HT1080 (cell line): ENCODE results near the gene NUP188. TPM values are rescaled to one million over a fixed set of nuclear protein-coding genes. Genes with fewer than 3 reads are reported as not detected.
"Not testable (repeated sequence)": the region's sequence is repeated elsewhere in the genome, so short reads cannot be mapped to it uniquely, and the experiment has no call there.

ENCODE experiments used
- DNase-seq: peaks from one replicate; pipeline ENCODE4 v3.0.0-alpha.2; 2015; ENCODE audit warnings: low read depth
- total RNA-seq: library from RNA; depleted of rRNA; stranded (reverse); fragments of >200 nt; shearing (Covaris generic); gene quantifications from 2 replicates; pipeline ENCODE4 v1.2.3, GENCODE V29; 2014

The NUP188 gene
- total RNA-seq, 1 experiment from 2014 or later, result 63.6 TPM

DNA sequence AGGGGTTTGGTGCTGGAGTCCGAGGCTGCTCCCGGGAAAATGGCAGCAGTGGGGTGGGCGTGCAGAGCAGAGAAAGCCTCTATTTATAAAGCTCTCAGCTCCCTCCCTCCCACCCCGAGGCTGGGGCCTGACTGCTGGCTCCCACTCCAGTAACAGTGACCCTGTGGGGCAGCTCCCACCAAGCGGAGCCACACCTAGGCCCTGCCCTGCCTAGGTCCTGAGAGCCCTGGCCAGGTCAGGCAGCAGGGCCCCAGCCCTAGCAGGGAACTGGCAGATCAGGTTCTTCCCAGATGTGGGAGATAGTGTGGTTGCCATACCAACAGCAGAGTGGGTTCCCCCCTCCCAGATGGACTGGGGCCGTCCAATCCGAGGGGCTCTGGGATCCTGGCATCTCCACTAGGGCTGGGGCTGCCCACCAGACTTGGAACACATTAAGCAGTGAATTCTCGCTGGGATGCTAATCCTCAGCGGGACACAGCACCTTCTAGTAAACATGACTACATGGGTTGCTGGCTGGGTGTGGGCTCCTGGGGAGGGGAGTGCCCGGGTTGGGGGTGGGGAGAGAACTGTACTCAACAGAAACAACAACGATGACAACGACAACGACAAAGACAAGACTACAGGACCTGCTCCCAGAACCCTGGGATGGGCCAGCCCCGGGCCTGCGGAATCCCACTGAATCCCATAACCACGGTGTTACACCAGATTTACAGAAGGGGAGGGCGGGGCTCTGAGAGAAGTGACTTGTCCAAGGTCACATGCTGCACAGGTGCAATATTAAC is 79.1 kb downstream of the NUP188 start:
- no peak for DNase-seq

DNA sequence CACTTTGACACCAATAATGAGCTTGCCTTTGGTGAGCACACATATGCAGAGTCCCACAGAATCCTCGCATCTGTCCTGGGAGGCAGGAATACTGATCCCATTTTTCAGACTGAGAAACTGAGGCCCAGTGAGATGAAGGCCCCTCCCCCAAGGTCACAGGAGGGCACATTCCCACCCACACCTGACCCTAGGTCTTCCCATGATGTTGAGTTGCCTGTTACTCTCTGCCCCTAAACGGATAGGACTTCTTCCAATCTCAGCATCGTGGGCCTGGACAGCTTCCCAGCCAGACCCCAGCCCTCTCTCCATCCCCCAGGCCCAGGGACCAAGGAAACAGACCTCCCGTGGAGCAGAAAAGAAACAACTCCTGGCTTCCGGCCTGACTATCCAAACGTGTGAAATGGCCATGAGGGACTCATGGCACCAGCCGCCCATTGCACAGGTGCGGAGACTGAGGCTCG is 79.8 kb downstream of the NUP188 start:
- no peak for DNase-seq

DNA sequence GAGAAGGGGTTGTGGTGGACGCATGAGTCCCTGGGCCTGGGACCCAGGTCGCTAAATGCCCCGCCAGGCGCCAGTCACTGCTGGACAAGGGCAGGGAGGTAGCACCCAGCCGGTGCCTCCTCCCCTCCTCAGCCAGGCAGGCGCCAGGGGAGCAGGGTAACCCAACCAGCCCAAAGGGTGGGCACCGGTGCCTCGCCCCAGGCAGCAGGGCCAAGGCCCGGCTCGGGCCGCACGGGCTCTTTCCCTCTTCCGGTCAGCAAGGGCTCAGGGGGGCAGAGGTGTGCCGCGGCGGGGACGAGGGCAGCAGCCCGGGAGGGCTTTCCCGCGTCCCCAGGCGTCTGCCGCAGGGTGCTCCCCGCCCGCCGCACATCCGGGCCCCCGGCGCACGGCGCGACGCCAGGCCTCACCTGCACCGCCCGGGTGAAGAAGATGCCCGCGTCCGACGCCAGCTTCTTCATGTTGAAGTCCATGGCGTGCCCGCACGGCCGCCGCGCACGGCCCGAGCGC is 80.2 kb downstream of the NUP188 start:
- DNase-seq, result peak; percentile 38

DNA sequence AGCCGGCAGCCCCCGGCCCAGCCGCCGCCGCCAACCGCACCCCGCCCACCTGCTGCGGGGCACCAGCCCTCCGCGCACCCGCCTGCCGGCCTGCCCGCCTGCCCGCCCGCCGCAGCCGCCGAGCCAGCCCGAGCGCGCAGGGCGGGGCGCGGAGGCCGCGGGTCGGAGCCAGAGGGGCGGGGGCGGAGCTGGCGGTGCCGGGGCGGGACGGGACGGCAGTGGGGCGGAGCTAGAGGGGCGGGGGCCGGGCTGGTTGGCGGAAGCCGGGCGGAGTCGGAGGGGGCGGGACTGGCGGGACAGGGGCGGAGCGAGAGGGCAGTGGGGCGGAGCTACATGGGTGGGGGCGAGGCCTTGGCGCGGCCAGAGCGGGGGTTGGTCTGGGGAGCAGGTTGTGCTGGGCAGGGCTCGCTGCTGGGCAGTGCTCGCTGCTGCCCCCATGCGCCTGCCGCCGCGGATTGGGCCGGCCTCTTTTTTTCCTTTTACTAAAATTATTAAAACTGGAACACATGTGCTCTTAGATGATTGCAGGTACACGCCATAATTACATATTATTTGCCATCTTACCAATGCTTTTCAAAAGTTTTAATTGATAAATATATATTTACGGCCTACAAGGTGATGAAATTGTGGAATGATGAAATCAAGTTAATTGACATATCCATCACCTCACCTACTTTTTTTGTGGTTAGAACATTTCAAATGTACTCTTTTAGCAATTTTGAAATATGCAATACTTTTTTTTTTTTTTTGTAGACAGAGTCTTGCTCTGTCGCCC is 80.9 kb downstream of the NUP188 start, which contains the start of gene SH3GLB2:
Gene SH3GLB2, minus strand, starts transcription at position 140 of the 775 bp plus-strand sequence. CDS start 177 bp downstream, outside the sequence.
- peak; percentile 82 for DNase-seq

DNA sequence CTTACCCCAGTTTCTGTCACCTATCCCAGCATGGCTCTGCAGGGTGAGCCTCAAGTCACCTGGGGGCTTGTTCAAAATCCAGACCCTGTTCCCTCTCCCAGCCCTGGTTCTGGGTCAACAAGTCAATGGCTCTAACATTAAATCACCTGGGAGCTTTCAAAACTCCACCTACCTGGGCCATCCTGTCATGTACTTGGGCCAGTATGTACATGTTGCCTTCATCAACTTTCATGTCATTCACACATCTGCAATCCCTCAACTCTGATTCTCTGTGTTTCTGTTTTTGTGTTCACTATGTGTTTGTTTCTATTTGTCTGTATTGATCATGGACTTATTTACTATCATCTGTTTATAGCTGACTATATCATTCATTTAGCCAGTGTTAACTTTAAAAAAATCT is 82.7 kb downstream of the NUP188 start:
- DNase-seq, result no peak

DNA sequence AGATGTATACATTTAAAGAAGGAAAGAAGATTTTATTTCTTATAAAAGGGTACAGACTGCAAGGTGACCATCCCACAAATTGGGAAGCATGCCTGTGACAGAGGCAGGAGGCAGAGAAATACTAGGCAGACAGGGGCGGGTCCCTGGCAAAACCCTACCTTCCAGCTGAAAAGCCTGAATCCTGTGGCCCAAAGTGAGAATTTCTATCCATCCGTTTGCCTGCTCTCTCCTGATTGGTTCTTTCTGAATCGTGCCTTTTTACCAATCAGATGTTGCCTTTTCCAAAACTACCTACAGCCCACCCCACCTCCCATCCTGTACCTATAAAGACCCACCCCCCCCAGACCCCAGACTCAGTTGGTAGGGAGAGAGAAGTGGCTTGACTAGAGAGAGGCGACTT is 84.0 kb downstream of the NUP188 start:
- DNase-seq, result no peak

DNA sequence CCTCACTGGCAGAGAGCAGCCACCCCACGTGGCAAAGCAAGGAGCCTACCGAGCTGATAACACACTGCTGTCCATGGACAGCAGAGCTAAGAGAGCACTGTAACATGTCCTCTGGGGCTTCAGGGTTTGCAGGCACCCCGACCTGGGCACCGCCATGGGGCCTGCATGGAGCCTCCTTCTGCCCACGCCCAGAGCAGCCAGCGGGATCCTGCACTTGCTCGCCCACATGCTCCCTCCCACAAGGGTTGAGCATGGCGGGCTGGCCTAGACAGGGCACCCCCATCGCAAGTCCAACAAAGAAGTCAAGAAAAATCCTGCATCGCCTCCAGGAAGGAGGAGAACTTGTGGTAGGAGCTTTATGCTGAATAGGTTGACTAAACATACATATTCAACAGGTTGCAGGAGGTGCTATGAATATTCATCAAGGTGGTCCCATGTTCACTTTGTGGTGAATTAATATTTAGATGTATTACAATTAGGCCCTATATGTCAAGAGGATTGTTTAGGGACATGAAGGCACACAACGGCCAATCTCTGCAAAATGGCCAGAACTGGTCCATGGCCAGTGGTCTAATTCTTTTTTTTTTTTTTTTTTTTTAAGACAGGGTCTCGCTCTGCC is 85.2 kb downstream of the NUP188 start:
- DNase-seq, result no peak

DNA sequence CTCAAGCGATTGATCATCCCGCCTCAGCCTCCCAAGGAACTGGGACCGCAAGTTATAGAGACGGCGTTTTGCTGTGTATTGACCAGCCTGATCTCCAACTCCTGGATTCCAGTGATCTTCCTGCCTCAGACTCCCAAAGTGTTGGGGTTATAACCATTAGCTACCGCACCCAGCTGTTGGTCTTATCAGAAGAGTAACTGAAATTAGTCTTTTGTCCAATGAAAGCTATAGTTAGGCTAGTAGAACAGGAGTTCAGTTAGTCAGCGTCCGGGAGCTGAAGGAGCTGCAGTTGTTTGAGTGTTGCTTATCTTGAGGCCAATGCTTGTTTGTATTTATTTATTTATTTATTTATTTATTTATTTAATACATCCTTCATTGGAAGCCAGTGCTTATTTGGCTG is 85.7 kb downstream of the NUP188 start:
- no peak for DNase-seq

DNA sequence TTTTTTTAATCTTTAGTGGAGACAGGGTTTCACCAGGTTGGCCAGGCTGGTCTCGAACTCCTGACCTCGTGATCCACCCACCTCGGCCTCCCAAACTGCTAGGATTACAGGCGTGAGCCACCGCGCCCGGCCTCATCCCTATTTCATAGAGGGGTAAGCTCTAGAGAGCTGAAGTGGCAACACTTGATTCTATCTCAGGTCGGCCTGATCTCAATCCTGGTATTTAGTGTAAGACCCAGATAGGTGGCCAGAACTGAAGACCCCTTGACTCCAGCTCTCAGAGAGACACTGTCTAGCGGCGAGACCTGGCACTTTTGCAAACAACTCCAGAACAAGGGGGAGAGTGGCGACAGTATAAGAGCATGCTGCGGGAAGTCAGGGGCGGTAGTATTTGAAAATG is 88.3 kb downstream of the NUP188 start:
- DNase-seq, result not testable (repeated sequence)

DNA sequence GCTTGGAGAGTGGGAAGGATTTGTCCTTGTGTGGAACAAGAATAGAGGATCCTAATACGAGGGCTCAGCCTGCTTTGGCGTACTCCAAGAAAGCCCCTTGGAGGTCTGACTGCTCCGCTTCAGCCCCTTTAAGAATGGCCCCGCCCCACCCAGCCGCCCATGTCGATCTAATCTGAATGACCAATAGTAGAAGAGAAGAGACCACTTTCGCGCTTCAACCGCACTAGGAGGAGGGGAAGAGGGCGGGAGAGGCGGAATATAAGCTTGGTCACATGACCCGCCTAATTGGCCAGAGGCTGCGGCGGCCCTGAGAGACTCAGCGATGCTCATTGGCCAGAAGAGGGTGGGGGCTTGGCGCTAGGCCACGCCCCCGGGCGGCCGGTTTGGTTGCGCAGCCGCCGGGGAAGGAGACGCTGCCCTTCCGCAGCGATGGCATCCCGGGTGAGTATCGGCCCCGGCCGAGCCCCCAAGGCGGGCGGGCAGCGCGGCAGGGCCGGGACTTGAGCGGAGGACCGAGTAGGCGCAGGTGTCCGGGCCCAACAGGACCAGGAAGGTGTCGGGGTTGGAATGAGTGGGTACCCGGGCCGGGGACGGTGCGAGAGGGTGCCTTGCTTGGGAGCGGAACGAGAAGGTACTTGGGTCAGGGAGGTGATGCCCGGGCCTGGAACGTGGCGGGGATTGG is 88.9 kb downstream of the NUP188 start, which contains the start of gene MIGA2:
Gene MIGA2, plus strand, starts transcription at position 386 of the 682 bp plus-strand sequence. CDS start 3,969 bp downstream, outside the sequence.
- peak; percentile 99 for DNase-seq

DNA sequence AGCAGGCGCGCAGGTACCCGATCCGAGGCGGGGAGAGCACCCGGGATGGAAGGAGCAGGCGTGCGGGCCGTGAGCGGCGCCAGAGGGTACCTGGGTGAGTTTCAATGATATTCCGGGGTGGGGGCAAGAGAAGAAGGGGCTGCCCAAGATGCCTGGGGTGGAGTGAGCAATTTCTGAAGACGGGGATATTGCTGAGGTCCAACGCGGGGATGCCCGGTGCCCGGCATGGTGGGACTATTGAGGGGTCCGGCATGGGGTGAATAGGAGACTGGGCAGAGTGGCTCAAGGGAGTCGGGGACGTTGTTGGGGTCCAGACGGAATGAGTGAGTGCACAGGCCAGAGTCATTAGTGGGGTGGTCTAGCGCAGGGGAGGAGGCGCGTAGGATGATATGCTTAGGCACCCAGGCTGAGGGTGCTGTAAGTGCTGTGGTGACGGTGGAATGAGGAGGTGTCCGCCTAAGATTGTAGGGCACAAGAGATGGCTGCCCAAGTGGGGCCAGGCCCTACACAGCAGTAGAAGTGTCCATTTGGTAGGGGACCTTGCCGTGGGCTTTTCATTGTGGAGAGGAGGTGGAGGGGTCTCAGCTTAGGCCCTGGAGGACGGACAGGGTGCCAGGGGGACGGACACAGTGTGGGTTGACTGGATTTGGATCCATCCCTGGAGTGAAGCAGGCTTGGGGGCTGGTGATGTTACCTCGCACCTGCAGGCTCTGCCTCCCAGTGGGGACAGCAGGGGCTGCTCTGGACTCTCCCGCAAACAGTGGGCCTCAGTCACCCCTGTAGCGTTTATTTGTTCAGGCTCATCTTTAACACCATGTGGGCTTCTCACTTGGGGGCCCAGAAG is 89.6 kb downstream of the NUP188 start:
- DNase-seq, result no peak

DNA sequence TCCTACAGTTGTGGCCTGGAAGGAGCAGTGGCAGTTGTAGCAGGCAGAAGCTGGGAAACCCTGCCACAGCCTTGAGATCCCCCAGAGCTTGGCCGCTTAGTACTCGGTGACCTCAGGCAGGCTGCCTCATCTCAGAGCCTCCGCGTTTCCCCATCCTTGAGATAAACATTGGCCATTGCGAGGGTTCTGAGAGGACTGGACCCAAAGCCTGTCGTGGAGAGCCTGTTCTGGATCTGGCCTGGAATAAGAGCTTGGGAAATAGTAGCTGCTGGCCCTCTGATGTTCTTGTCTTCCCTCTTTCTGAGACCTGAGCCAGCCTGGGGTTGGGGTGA is 90.2 kb downstream of the NUP188 start:
- no peak for DNase-seq

DNA sequence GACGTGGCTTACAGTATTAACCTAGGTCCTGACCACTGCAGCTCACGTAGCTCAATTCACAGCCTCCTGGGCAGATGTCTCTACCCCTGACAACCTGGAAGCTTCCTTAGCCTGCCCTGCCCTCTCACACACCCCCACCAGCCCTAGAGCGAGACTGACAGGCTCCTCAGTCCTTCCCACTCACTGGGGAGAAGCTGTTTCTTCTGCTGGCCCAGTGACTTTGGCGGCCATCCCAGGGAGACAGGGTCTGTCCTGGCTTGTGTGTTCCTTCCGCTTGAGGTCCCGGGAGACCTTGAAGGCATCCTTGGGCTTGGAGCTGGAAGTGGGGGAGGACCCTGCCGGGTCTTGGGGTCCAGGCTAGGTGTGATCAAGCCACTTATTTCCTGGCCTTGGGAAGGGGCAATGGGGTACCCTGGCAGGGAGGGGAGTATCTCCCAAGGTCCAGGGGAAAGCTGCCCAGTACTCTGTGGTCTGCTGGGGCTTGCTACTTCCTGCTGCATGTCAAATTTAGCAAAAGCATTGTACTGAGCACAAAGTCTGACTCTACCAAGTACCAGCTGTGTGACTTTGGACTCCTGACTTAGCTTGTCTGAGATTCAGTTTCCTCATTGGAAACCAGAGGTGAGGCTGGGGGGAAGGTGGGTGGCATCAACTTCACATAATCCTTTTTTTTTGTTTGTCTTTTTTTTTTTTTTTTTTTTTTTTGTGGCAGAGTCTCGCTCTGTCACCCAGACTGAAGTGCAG is 90.8 kb downstream of the NUP188 start:
- DNase-seq, result no peak

DNA sequence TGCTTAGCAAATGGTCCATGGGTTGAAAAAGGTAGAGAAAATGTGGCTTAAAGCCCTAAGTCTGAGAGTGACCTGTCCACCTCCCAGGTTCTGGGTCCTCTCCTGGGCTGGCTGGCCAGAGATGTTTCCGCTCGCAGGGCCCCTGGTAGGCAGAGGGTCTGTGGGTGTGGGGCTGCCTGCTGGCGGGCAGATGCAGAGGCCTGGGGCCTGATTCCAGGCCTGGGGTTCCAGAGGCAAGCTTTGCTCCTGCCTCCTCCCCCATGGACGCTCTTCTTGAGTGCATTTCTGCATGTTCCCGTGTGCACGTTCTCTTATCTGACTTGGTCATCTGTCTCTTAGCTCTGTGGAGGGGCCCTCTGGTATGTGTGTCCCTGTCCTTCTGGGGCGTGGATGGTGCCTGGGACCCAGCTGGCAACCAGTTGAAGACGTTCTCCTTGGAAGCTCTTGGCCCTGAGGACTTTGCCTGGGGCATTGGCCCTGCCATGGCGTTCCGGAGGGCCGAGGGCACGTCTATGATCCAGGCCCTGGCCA is 92.7 kb downstream of the NUP188 start:
- DNase-seq, result no peak

DNA sequence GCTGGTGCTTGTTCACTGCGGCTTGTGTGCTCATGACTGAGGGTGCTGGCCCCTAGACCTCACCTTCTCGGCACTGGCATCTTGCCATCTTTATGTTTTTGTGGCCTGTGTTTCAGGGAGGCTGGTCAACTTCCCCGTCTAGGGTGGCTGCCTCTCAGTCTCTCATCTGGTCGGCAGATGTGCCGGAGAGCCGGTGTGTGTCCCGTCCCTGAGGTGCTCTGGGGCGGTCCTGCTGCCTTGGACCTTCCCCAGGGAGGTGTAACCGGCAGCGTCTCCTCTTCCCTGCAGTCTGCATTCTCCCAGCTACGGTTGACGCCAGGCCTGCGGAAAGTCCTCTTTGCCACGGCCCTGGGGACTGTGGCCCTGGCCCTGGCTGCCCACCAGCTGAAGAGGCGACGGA is 94.5 kb downstream of the NUP188 start:
- no peak for DNase-seq

DNA sequence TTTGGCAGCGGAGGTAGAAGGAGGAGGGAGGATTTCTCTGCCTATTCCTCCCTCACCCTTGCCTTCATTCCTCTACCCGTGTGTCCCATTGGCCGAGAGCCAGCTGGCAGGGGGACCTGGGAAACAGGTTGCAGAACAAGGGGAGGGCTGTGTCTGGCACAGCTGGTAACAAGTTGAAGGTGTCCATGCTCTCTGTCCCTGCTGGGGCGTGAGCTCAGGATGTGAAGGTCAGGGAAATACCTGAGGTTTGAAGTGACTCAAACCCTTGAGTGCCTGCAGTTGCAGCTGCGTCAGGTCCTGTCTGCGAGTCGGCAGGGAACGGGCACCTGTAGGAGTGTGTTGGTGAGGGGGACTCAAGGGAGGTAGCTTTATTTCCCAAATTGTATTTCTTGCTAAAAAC is 105.1 kb downstream of the NUP188 start:
- DNase-seq, result no peak

DNA sequence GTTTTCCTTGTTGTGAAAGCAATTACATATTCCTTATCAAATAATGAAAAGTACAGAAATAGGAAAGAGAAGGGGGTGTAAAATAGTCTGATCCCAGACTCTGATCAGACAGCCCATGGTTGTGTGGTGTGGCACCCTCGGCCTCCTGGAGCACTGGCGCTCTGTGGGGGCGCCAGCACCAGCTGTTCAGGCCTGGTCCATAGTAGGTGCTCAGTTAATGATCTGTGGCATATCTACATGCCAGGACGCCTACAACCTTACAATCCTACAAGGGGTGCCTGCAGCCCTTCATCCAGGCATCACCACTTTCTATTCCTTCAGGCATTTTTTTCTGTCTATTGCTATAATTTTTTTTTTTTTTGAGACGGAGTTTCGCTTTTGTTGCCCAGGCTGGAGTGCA is 105.5 kb downstream of the NUP188 start:
- DNase-seq, result no peak

DNA sequence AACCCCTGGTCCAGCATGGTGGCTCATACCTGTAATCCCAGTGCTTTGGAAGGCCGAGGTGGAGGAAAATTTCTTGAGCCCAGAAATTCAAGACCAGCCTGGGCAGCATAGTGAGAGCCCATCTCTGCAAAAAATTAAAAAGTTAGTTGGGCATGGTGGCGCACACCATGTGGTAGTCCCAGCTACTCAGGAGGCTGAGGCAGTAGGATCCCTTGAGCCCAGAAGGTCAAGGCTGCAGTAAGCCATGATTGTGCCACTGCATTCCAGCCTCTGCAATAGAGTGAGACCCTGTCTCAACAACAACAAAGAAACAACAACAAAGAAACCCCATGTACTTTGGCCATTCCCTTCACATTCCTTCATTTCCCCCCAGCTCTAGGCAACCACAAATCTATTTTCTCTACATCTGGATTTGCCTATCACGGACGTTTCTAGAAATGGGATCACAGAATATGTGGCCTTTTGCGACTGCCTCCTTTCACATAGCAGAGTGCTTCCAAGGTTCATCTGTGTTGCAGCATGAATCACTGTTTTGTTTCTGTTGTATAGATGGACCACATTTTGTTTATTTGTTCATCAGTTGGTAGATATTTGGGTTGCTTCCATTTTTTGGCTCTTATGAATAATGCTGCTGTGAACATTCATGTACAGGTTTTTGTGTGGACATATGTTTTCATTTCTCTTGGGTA is 106.8 kb downstream of the NUP188 start:
- no peak for DNase-seq
